ENCODE data around the gene FAM3A. TPM values are rescaled to one million over a fixed set of nuclear protein-coding genes. Genes with fewer than 3 reads are reported as not detected.
"Not testable (repeated sequence)": the region's sequence is repeated elsewhere in the genome, so short reads cannot be mapped to it uniquely, and the experiment has no call there.

The FAM3A gene, protein sequence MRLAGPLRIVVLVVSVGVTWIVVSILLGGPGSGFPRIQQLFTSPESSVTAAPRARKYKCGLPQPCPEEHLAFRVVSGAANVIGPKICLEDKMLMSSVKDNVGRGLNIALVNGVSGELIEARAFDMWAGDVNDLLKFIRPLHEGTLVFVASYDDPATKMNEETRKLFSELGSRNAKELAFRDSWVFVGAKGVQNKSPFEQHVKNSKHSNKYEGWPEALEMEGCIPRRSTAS
- 10 to 100 TPM; 31.2 to 32.9 TPM for total RNA-seq

DNA sequence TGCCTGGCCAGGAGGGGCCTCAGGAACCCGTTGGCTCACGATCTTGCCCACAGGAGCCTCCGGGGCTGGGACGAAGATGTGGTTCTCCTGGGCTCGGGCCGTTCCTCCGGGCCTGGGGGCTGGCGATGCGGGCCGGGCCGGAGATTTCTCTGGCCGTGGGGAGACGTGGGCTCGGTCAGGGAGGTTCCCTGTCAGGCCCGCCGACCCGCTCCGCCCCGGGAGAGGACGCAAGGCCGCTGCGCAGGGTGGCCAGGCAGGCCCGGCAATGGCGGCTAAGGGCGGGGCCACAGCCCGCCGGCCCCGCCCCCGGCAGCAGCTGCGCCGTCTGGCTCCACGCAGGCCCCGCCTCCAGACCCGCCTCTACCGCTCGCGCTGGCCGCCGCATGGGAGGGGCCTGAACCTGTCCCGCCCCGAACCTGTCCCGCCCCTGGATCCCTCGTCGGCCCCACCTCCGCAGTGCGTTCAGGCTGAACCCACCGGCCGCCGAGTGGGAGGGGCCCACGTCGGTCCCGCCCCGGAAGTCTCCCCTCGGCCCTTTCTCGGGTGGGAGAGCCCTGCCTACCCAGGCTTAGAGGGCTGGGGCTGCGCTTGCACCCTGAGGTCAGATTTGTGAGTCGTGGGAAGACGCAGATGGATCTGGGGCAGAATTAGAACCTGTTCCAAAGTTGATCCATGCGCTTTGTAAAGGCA, at the start of gene FAM3A:
Gene FAM3A (minus strand): TSS at position 267 of the 690 bp plus-strand sequence. CDS start 460 bp downstream, outside the sequence.
- H3K4me3 Mint-ChIP-seq, result peak within 1 kb of the TSS; percentile 92 to 95
- H3K9me3 Mint-ChIP-seq, result no peaks in the 10 kb centered on the region
- peak within 1 kb of the TSS; percentile 76 for H3K27ac Mint-ChIP-seq
- H3K36me3 Mint-ChIP-seq (ENCODE audit: insufficient read depth in 2 of 2), result peaks cover 2% of the 10 kb centered on the region in 2 donors
- H3K27me3 Mint-ChIP-seq (ENCODE audit: low read depth), result peaks cover 6% of the 10 kb centered on the region
- DNase-seq (peak; percentile 92 to 93), ATAC-seq (replicated peaks in 1 of 2) (peak; percentile 96 to 97)
- H3K4me1 Mint-ChIP-seq (ENCODE audit: low read depth), result peaks cover 33% of the 10 kb centered on the region

DNA sequence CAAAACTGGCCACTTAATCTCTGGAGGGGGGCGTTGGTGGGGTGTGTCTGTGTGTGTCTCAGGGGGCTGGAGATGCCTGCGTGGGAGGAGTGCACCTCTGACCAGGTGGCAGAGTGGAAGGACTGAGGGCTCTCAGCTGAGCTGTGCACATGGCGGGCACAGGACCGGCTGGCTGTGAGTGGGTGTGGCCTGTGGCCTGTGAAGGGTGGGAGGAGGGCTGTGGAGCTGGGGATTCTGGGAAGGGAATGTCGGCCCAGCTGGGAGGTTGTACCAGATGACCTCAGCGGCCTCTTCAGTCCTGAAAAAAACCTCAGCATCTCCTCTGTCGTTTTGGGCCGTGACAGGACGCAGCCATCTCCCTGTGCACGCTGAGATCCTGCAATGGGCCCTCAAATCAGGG, 46.3 kb upstream of the FAM3A start:
- H3K9me3 Mint-ChIP-seq, DNase-seq: not testable (repeated sequence)

DNA sequence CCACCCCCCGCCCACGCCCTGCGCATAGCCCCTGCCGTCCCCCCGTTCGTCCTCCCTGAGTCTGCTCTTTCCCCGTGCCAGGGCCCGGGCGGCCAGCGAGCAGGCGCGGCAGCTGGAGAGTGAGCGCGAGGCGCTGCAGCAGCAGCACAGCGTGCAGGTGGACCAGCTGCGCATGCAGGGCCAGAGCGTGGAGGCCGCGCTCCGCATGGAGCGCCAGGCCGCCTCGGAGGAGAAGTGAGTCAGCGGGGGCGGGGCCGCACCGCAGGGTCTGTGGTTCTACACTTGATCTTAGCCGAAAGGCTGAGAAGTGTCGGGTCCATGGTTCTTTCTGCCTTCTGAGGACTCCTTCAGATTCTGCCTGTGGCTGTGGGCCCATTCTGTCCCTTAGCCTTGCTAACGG, 44.3 kb upstream of the FAM3A start:
- not testable (repeated sequence) for H3K4me1 Mint-ChIP-seq (ENCODE audit: low read depth); H3K36me3 Mint-ChIP-seq (ENCODE audit: insufficient read depth in 2 of 2); H3K4me3 Mint-ChIP-seq; ATAC-seq (replicated peaks in 1 of 2); H3K27me3 Mint-ChIP-seq (ENCODE audit: low read depth); H3K9me3 Mint-ChIP-seq; DNase-seq; H3K27ac Mint-ChIP-seq

More for the DNA sequence above, 46.3 kb upstream of the FAM3A start:
- not testable (repeated sequence) for H3K27ac Mint-ChIP-seq; H3K36me3 Mint-ChIP-seq (ENCODE audit: insufficient read depth in 2 of 2); H3K4me3 Mint-ChIP-seq; H3K4me1 Mint-ChIP-seq (ENCODE audit: low read depth); ATAC-seq (replicated peaks in 1 of 2); H3K27me3 Mint-ChIP-seq (ENCODE audit: low read depth)

DNA sequence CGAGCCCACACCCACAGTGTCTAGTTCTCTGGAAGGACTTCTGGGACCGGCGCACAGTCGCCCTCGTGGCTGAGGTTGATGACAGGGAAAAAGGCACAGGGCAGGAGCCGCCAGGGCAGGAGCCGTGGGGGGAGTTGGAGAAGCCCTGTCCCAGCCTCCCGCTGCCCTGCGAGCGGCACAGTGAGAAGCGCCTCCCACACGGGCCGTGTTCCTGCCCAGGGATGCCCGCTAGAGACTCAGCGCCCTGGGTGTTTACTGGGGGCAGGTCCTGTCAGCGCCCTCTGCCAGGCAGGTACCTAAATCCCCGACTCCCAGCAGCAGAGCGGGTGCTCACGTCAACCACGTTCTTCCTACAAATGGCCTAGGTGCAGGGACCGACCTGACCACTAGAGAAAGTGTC, 42.9 kb upstream of the FAM3A start:
- H3K9me3 Mint-ChIP-seq; H3K36me3 Mint-ChIP-seq (ENCODE audit: insufficient read depth in 2 of 2); H3K27ac Mint-ChIP-seq; H3K4me1 Mint-ChIP-seq (ENCODE audit: low read depth); H3K27me3 Mint-ChIP-seq (ENCODE audit: low read depth); DNase-seq; H3K4me3 Mint-ChIP-seq; ATAC-seq (replicated peaks in 1 of 2): not testable (repeated sequence)

DNA sequence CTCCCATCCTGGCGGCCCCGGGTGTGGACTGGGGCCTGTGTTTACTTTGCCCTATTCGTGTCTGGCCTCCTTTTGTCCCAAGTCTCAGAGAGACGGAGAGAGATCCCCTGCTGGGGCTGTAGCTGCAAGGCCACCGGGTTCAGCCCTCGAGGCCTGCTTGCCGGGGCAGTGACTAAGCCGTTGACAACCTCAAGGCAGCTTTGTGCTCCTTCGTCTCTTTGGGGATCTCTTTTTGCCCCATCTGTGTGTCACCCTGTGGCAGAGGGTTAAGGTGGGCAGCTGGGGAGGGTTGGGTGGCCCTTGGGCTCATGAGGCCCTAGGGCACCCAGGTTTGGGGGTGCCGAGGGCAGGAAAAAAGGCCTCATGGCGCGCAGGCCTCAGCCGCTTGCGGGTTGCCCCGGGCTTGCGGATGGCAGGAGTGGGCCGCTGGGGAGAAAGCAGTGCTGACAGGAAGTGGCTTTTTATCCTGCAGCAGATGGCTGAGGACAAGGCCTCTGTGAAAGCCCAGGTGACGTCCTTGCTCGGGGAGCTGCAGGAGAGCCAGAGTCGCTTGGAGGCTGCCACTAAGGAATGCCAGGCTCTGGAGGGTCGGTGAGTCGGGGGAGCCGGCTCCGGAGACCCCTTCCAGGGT, 42.1 kb upstream of the FAM3A start:
- H3K9me3 Mint-ChIP-seq; H3K36me3 Mint-ChIP-seq (ENCODE audit: insufficient read depth in 2 of 2); DNase-seq; H3K27ac Mint-ChIP-seq; H3K4me1 Mint-ChIP-seq (ENCODE audit: low read depth); H3K27me3 Mint-ChIP-seq (ENCODE audit: low read depth); H3K4me3 Mint-ChIP-seq: not testable (repeated sequence)
- peak; percentile 79 to 82 for ATAC-seq (replicated peaks in 1 of 2)

DNA sequence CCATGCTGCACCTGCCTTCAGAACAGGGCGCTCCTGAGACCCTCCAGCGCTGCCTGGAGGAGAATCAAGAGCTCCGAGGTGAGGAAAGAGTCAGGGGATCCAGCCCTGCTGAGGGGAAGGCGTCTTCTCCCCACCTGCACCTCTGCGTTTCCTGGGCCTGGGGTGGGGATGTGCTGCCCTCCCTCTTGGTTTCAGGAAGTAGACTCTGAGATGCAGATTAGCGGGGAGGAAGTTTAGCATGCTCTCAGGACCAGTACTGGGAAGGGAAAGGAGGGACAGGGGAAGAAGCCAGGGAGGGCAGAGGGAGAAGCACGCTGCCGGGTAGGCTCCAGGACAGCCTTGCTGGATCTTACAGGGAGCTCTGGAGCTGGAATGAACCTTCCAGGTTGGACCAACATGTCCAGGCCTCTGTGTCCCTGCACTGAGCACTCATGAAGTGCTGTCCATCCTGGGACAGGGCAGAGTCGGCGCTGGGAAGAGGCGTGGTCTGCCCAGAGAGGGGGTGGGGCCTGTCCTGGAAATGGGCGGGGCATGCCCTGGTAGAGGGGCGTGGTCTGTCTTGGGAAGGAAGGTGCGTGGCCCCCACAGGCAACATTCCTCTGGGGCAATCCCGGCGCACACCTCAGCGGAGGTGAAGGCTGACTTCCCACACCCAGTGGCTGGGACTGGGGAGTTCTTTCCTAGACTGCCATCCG, 36.2 kb upstream of the FAM3A start:
- H3K36me3 Mint-ChIP-seq (ENCODE audit: insufficient read depth in 2 of 2); H3K4me3 Mint-ChIP-seq; ATAC-seq (replicated peaks in 1 of 2); DNase-seq; H3K9me3 Mint-ChIP-seq; H3K27ac Mint-ChIP-seq: not testable (repeated sequence)
- H3K4me1 Mint-ChIP-seq (ENCODE audit: low read depth), result peaks cover 33% of the 10 kb centered on the region
- H3K27me3 Mint-ChIP-seq (ENCODE audit: low read depth), result peaks cover 12% of the 10 kb centered on the region

DNA sequence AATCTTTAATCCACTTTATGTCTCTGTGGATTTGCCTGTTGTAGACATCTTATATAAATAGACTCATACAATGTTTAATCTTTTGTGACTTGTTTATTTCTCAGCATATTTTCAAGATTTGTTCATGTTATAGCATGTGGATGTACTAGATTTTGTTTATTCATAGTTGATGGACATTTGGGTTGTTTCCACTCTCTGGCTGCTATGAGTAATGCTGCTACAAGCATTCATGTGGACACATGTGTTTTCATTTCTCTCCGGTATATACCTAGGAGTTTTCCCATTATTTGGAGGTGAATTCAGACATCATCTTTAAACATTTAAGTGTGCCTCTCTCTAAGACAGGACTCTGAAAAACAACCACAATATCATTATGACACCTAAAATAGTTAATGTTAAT, 33.7 kb upstream of the FAM3A start:
- DNase-seq (no peak), ATAC-seq (replicated peaks in 1 of 2) (no peak)
- Mint-ChIP-seq H3K36me3 (ENCODE audit: insufficient read depth in 2 of 2) (peaks cover 5 to 7% of the 10 kb centered on the region in 2 donors), H3K4me1 (ENCODE audit: low read depth) (peaks cover 48% of the 10 kb centered on the region), H3K9me3 (no peaks in the 10 kb centered on the region), H3K4me3 (peak overlapping the region; percentile 50 to 86), H3K27me3 (ENCODE audit: low read depth) (peaks cover 12% of the 10 kb centered on the region), H3K27ac (peak overlapping the region; percentile 58)

DNA sequence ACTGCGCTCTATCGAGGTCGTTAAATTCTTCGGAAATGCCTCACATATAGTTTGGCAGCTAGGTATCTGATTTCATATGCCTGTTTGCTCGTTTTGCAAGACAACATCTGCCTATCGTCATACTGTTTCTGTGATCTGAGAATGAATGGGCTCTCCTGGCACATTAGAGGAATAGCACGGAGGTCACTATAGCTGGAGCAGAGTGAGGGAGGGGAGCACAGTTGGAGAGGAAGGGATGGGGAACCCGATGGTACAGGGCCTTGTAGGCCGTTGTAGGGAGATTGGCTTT, 31.9 kb upstream of the FAM3A start:
- no peak for ATAC-seq (replicated peaks in 1 of 2)
- peak overlapping the region; percentile 79 for H3K27ac Mint-ChIP-seq
- DNase-seq, result no peak
- peaks cover 62% of the 10 kb centered on the region for H3K4me1 Mint-ChIP-seq (ENCODE audit: low read depth)
- H3K9me3 Mint-ChIP-seq, result no peaks in the 10 kb centered on the region
- H3K4me3 Mint-ChIP-seq, result peak overlapping the region; percentile 86 to 95
- peaks cover 4 to 5% of the 10 kb centered on the region in 2 donors for H3K36me3 Mint-ChIP-seq (ENCODE audit: insufficient read depth in 2 of 2)
- H3K27me3 Mint-ChIP-seq (ENCODE audit: low read depth), result peaks cover 8% of the 10 kb centered on the region

DNA sequence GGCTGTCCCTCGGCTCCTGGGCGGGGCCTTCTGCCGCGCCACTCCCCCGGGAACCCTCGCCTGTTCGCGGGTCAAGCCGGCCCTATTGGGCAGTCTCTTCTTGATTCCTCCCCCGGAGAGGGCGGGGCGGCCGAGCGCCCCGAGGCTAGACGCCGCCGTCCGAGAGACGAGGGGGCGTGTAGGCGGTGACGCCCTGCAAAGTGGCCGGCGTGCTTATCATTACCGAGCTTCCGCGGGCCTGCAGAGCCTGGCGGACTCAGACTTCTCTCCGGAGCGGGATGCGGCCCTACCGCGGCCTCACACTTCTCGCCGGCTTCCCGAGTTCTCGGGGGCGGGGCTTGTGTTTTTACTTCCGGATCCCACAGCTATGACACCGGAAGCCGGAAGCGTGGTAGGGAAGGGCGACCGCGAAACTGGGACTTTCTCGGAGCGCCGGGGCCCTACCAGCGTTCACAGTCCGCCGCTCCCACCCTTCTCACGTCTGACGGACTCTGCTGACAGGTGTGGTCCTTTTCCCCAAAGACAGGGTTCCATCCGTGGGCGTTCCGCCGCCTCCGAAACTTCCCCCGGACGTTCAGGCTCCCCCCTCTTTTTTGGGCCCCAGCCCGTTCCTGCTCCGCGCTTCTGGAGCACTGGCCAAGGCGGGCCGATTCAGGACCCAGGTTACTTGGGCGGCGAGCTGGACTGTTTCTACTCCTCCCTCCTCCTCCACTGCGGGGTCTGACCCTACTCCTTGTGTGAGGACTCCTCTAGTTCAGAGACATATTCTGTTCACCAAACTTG, 31.4 kb upstream of the FAM3A start, which contains the start of gene IKBKG:
Gene IKBKG (plus strand): TSS at position 376 of the 783 bp plus-strand sequence. CDS start 4,383 bp downstream, outside the sequence.
- Mint-ChIP-seq H3K27me3 (ENCODE audit: low read depth) (peaks cover 8% of the 10 kb centered on the region), H3K36me3 (ENCODE audit: insufficient read depth in 2 of 2) (peaks cover 3 to 5% of the 10 kb centered on the region in 2 donors), H3K4me1 (ENCODE audit: low read depth) (peaks cover 68% of the 10 kb centered on the region), H3K27ac (peak within 1 kb of the TSS; percentile 79), H3K4me3 (peak within 1 kb of the TSS; percentile 86 to 95), H3K9me3 (no peaks in the 10 kb centered on the region)
- peak; percentile 84 to 87 for ATAC-seq (replicated peaks in 1 of 2)
- peak; percentile 91 to 92 for DNase-seq

DNA sequence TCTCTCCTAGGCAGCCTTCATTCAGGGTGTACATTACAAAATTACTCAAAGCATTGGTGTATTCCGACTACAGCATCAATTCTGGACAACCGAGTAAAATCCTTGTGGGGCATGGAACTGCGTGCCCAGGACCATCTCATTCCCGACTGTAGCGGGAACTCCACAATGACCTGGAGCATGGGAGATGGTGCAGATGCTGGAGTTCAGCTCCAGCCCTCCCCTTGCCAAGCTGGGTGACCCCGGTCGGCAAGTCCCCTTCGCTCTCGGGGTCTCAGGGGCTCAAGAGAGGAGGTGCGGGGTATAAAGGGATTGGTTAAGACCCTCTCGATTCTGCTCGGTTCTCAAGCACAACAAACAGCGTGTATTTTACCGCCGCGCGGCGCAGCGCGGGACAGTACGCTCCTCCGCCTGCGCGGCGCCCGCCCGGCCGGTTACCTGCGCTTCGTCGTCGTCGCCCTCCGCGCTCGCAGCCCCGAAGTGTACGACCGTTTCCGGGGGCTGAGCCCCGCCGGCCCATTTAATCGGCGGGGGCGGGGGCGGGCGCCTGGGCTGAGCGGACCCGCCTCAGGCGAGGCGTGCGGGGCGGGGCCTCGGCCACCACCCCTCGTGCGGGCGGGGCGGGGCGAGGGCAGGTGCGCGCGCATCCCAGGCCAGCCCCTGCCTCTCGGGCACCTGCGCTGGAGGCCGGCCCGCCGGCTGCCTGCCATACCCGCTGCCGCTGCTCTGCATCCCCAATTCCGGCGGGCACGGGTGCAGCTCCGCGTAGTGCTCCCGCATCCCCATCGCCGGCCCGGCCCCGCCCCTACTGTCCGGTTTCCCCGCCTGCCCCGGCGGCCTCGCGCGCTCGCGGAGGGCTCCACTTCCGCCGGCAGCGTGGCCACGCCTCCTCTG, 30.6 kb upstream of the FAM3A start, which contains the start of gene G6PD:
Gene G6PD (minus strand): TSS at position 493 of the 891 bp plus-strand sequence. CDS start 691 bp downstream, outside the sequence.
- peak within 1 kb of the TSS; percentile 86 to 95 for H3K4me3 Mint-ChIP-seq
- H3K27ac Mint-ChIP-seq, result peak within 1 kb of the TSS; percentile 79
- H3K9me3 Mint-ChIP-seq, result no peaks in the 10 kb centered on the region
- DNase-seq (peak; percentile 80 to 85), ATAC-seq (replicated peaks in 1 of 2) (peak; percentile 60 to 65)
- H3K36me3 Mint-ChIP-seq (ENCODE audit: insufficient read depth in 2 of 2), result peaks cover 3 to 5% of the 10 kb centered on the region in 2 donors
- peaks cover 70% of the 10 kb centered on the region for H3K4me1 Mint-ChIP-seq (ENCODE audit: low read depth)
- peaks cover 4% of the 10 kb centered on the region for H3K27me3 Mint-ChIP-seq (ENCODE audit: low read depth)

DNA sequence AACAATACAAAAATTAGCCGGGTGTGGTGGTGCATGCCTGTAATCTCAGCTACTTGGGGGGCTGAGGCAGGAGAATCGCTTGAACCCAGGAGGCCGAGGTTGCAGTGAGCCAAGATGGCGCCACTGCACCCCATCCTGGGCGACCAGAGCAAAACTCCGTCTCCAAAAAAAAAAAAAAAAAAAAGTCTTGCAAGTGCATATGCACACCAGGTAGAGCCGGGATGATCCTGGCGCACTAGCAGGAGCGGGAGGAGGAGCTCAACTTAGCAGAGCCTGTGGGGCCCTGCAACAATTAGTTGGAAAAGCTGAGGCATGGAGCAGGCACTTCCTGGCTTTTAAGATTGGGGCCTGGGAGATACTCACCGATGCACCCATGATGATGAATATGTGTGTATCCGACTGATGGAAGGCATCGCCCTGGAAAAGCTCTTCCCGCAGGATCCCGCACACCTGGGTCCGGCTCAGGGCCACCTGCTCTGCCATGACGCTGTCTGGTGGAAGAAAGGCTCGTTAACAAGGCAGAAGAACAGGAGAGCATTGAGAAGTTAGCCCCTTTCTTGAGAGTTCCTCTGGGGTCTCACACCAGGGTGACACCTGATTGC, 29.7 kb upstream of the FAM3A start:
- H3K27ac Mint-ChIP-seq, result peak overlapping the region; percentile 33

More for the DNA sequence above, 29.7 kb upstream of the FAM3A start:
- Mint-ChIP-seq H3K4me1 (ENCODE audit: low read depth) (peaks cover 67% of the 10 kb centered on the region), H3K4me3 (peak overlapping the region; percentile 70 to 75), H3K36me3 (ENCODE audit: insufficient read depth in 2 of 2) (peaks cover 4 to 5% of the 10 kb centered on the region in 2 donors), H3K27me3 (ENCODE audit: low read depth) (no peaks in the 10 kb centered on the region), H3K9me3 (no peaks in the 10 kb centered on the region)
- ATAC-seq (replicated peaks in 1 of 2), result no peak
- DNase-seq, result no peak
